GM19372 (cell line): ENCODE measurements around the gene SIT1.

Experiments
- ATAC-seq: cut with Tn5 transposase; IDR thresholded peaks from one replicate; pipeline ENCODE4 v1.9.1; 2021; ENCODE audit warnings: mild to moderate bottlenecking, low read depth, moderate library complexity; ENCODE audit not compliant: unreplicated experiment

Gene SIT1

GRCh38 chr9:35609001-35609819, 41.5 kb downstream of the SIT1 start:
- no peak for ATAC-seq

DNA sequence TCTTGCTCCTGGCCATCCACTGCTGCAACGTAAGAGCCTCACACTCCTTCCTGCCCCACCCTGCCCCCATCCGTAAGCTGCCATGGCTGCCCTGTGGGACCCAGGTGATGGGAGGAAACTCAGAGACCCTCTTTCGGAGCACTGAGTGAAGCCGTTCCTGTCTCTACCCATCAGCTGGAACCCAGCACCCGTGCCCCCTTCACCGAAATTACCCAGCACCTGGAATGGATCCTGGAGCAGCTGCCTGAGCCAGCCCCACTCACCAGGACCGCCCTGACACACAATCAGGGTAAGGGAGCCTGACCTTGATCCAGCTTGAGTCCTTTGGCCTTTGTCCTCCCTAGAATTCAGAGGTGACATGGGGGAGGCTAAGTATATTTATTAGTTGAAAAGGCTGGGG, 42.5 kb downstream of the SIT1 start:
- ATAC-seq, result no peak

GRCh38 chr9:35606726-35607125, 44.0 kb downstream of the SIT1 start:
- no peak for ATAC-seq

- no peak for ATAC-seq
These were observed 44.6 kb downstream of the SIT1 start for GRCh38 chr9:35606138-35606504.

GRCh38 chr9:35605351-35606137, 45.2 kb downstream of the SIT1 start:
- peak; percentile 4 for ATAC-seq

DNA sequence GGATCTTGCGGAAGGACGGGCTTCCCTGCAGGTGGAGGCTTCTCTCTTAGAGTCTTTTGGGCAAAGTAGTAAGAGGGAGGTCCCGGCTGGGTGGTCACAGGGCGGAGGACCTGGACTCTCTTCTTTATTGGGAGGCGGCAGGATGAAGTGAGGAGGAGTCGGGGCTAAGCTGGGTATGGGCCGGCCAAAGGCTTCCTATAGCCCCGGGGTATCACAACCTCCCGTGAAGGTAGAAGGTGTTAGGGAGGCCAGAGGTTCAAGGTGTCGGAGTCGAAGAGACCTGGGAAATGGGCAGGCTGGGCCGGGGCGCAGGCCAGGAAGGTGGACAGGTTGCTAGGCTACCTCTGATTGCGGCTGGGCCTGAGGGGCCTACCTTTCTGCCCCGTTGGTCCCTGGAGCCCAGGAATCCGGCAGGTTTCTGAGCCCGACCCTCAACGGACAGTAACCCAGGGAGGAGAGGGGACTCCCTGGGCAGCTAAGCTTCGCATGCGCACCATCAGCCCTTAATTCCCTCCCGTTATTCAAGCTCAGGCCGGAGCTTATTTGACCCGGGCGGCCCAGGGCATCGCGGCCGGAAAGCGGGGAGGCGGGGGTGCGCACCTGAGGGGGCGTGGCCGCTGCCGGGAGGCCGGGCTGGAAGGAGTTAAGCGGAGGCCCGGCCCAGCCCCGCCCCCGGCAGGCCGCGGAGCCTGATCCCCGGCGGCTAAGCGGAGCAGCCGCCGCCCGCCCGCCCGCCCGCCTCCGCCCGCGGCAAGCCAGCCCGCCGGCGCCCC, 46.0 kb downstream of the SIT1 start, which contains the start of gene TESK1:
TESK1 (plus strand) TSS at position 685 of the 773 bp plus-strand sequence. CDS start 358 bp downstream, outside the sequence.
- ATAC-seq, result peak; percentile 40

- ATAC-seq, result peak; percentile 78
These were observed 46.6 kb downstream of the SIT1 start for GRCh38 chr9:35603986-35604577.

- ATAC-seq, result no peak
These were observed 47.2 kb downstream of the SIT1 start for GRCh38 chr9:35603506-35603985.

GRCh38 chr9:35599763-35600604, 50.7 kb downstream of the SIT1 start:
- ATAC-seq, result no peak
